ENCODE results near the gene OR2B2.

DNA sequence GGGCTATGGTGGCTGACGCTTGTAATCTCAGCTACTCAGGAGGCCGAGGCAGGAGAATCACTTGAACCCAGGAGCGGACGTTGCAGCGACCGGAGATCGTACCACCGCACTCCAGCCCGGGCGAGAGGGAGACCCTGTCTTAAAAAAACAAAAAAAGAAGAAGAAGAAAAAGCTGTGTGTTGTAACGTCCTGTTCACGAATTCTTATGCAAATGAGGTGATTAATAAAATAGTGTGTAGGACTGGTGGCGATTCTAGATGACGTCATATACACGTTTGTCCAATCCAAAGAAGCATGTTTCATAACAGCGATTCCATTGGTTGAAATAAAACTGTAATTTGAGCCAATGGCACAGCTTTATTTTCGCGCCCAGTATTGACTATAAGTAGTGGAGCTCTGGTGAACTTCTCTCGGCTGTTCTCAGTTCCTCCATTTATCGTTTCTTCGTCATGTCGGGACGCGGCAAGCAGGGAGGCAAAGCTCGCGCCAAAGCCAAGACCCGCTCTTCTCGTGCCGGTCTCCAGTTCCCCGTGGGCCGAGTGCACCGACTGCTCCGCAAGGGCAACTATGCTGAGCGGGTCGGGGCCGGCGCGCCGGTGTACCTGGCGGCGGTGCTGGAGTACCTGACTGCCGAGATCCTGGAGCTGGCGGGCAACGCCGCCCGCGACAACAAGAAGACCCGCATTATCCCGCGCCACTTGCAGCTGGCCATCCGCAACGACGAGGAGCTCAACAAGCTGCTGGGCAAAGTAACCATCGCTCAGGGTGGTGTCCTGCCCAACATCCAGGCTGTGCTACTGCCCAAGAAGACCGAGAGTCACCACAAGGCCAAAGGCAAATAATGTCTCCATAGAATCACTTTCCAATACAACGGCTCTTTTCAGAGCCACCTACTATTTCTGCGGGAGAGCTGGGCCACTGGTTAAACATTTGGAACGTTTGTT, 47.0 kb downstream of the OR2B2 start:
- TF ChIP-seq SP1 (IDR thresholded peaks at IDR 0.05) (no peak), L3MBTL2 (conservative IDR thresholded peaks at IDR 0.05) (peak; percentile 81), HDGF (IDR thresholded peaks at IDR 0.05; ENCODE audit: borderline replicate concordance) (no peak), FOXK2 (IDR thresholded peaks at IDR 0.05) (no peak)
- TF ChIP-seq, protein P1, sequence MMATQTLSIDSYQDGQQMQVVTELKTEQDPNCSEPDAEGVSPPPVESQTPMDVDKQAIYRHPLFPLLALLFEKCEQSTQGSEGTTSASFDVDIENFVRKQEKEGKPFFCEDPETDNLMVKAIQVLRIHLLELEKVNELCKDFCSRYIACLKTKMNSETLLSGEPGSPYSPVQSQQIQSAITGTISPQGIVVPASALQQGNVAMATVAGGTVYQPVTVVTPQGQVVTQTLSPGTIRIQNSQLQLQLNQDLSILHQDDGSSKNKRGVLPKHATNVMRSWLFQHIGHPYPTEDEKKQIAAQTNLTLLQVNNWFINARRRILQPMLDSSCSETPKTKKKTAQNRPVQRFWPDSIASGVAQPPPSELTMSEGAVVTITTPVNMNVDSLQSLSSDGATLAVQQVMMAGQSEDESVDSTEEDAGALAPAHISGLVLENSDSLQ (IDR thresholded peaks at IDR 0.05) = no peak

All from HEK293T (cell line).